Coronary artery (tissue), 2 donors: Measurements from ENCODE around the gene CCDC146.

ENCODE experiments used
- DNase-seq: peaks from one replicate; pipeline ENCODE4 v3.0.0-alpha.2; 2017; ENCODE audit warnings: low spot score
- H3K27ac ChIP-seq, 2 donors: fragments of 200-600 bp; sonication (generic); one replicate each; pipeline ENCODE4 v1.5.1; 2016 to 2019
- H3K4me3 ChIP-seq: fragments of 200-600 bp; sonication (generic); 2 replicates; pipeline ENCODE4 v1.5.1; 2016; ENCODE audit warnings: mild to moderate bottlenecking, moderate library complexity
- CTCF ChIP-seq: fragments of 200-600 bp; sonication (generic); IDR thresholded peaks from one replicate; pipeline ENCODE4 v1.5.1; 2019; ENCODE audit warnings: antibody characterized with exemption

Gene CCDC146

GRCh38 chr7:77197141-77197540, 74.7 kb downstream of the CCDC146 start:
- DNase-seq = no peak
- TF ChIP-seq CTCF = no peak
- H3K4me3 ChIP-seq = peak overlapping the region; percentile 73
- H3K27ac ChIP-seq = no peak overlapping the region

- no peak for TF ChIP-seq CTCF
- peak; percentile 86 for DNase-seq
- Histone ChIP-seq H3K27ac (peak within 1 kb of the TSS; percentile 51 to 76), H3K4me3 (peak within 1 kb of the TSS; percentile 73)
Measured at GRCh38 chr7:77199013-77199966, 76.9 kb downstream of the CCDC146 start, which contains the start of gene FGL2. Gene FGL2, minus strand, starts transcription at chr7:77199819. Its CDS starts 26 bp downstream, at chr7:77199793.

GRCh38 chr7:77200542-77200941, 78.1 kb downstream of the CCDC146 start:
- no peak overlapping the region for H3K27ac ChIP-seq
- H3K4me3 ChIP-seq = peak overlapping the region; percentile 73
- no peak for DNase-seq
- no peak for TF ChIP-seq CTCF

- Histone ChIP-seq H3K4me3 (no peak overlapping the region), H3K27ac (no peak overlapping the region)
- DNase-seq = no peak
- no peak for TF ChIP-seq CTCF
Measured at GRCh38 chr7:77202481-77202976, 80.1 kb downstream of the CCDC146 start.

DNA sequence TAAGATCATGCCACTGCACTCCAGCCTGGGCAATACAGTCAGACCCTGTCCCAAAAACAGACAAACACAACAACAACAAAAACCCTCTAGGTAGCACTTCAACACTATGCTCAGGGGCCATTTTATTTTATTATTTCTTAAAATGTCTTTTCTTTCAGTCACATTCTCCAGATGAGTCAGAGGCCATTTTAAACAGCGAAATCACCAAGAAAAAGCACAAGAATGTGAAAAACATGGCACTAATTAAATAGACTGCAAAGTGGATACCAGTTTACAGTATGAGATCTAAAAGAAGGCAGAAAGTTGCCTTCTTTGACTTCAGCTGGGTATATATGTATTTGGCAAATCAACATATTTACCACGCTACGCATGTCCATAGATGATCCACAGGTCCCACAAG, 83.3 kb downstream of the CCDC146 start:
- Histone ChIP-seq H3K27ac (no peak overlapping the region), H3K4me3 (no peak overlapping the region)
- no peak for DNase-seq
- no peak for TF ChIP-seq CTCF

DNA sequence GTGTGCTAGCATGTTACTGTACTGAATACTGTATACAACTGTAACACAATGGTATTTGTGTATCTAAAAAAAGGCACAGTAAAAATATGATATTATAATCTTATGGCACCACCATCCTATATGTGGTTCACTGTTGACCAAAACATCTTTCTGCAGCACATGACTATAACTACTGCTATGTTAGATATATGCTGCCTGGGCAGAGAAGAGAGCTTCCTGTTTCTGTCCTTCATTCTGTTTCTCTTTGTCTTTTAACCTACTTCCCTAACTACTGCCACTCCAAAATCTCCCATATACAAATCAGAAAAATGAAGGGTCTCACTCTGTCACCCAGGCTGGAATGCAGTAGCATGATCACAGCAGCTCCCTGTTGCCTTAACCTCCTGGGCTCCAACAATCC, 86.0 kb downstream of the CCDC146 start:
- no peak for DNase-seq
- Histone ChIP-seq H3K27ac (no peak overlapping the region), H3K4me3 (no peak overlapping the region)
- no peak for TF ChIP-seq CTCF
